Neuron (in vitro differentiated cells): ENCODE results near the gene PNMA5.
"Not testable (repeated sequence)": the region's sequence is repeated elsewhere in the genome, so short reads cannot be mapped to it uniquely, and the experiment has no call there.

Experiments used
- H2AFZ ChIP-seq: one replicate; pipeline ENCODE4 v1.6.1; 2013; ENCODE audit warnings: low read depth, mild to moderate bottlenecking, inconsistent platforms, low read length, moderate library complexity
- H3K27me3 ChIP-seq: one replicate; pipeline ENCODE4 v1.6.1; 2013; ENCODE audit warnings: low read length; ENCODE audit not compliant: insufficient read depth
- H3K36me3 ChIP-seq: one replicate; pipeline ENCODE4 v1.6.1; 2013; ENCODE audit warnings: low read length; ENCODE audit not compliant: insufficient read depth
- H3K4me1 ChIP-seq: one replicate; pipeline ENCODE4 v1.6.1; 2013; ENCODE audit warnings: low read length; ENCODE audit not compliant: insufficient read depth
- H3K4me3 ChIP-seq: 2 replicates; pipeline ENCODE4 v1.5.1; 2013; ENCODE audit warnings: mild to moderate bottlenecking, low read length, moderate library complexity
- H3K9me3 ChIP-seq: one replicate; pipeline ENCODE4 v1.6.1; 2013; ENCODE audit warnings: low read length

PNMA5 gene

GRCh38 chrX:152991123-152991522 is 2.8 kb downstream of the PNMA5 start:
- no peak overlapping the region for H3K4me3 ChIP-seq
- peaks cover 4% of the 10 kb centered on the region for H3K4me1 ChIP-seq
- H3K36me3 ChIP-seq = no peaks in the 10 kb centered on the region
- H3K27me3 ChIP-seq = peaks cover 9% of the 10 kb centered on the region
- no peak overlapping the region for H2AFZ ChIP-seq
- H3K9me3 ChIP-seq = no peaks in the 10 kb centered on the region

DNA sequence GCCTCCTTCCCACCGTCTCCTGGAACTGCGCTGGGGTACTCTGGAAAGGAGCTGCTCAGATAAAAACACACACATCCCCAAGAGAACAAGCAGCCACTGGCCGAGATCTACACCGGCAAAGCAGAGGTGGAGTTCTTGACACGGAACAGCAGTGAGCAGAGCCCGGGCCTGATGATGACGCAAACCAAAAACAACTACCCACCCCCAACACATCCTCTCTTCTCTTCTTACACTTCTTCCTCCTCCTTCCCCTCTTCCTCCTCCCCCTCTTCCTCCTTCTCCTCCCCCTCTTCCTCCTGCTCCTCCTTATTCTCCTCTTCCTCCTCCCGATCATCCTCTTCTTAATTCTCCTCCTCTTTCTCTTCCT is 4.6 kb downstream of the PNMA5 start:
- peaks cover 4% of the 10 kb centered on the region for H3K4me1 ChIP-seq
- H2AFZ ChIP-seq = no peak overlapping the region
- H3K36me3 ChIP-seq = no peaks in the 10 kb centered on the region
- H3K4me3 ChIP-seq = no peak overlapping the region
- H3K9me3 ChIP-seq = no peaks in the 10 kb centered on the region
- H3K27me3 ChIP-seq = peaks cover 9% of the 10 kb centered on the region

- H3K36me3 ChIP-seq = no peaks in the 10 kb centered on the region
- no peak overlapping the region for H2AFZ ChIP-seq
- H3K4me1 ChIP-seq = peaks cover 4% of the 10 kb centered on the region
- H3K9me3 ChIP-seq = no peaks in the 10 kb centered on the region
- H3K4me3 ChIP-seq = no peak overlapping the region
- H3K27me3 ChIP-seq = peaks cover 9% of the 10 kb centered on the region
These were observed 5.2 kb downstream of the PNMA5 start for GRCh38 chrX:152988536-152989291.

DNA sequence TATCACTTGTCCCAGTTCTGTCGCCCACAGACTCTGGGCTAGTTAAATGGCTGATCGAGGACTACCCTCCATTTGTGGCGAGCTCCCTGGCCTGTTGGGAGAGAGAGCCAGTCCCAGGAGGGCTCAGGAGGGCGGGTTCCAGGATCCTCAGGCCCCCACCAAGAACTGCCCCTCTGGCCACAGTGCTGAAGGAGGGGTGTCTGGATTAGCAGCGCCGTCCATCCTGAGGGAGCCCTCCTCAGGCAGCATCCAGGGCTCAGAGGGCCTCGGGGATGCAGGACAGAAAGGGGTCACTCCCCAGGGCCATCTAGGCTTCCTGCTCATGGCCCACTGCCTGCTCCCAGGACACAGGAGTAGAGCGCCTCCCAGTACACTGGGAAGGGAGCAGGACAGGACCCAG is 6.1 kb downstream of the PNMA5 start:
- Histone ChIP-seq H3K9me3 (no peaks in the 10 kb centered on the region), H3K27me3 (peaks cover 10% of the 10 kb centered on the region), H3K36me3 (no peaks in the 10 kb centered on the region), H3K4me1 (peaks cover 4% of the 10 kb centered on the region), H3K4me3 (no peak overlapping the region), H2AFZ (no peak overlapping the region)

DNA sequence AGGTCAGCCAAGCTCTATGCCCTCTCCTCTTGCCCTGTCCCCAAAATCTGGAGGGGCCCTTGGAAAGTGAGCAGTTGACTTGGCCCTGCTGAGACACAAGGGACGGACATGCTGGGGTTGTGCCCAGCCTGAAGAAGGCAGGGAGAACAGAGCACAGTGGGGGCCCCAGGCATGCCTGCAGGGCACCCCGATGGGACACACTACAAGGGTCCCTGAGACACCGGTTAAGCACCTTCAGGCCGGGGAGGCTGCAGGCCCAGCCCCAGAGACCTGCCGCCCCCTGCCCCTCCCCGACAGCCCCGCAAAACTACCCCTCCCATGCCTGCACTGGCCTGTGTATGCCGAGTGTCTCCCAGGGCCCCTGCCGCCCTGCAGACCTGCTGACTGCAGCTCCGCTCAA is 6.8 kb downstream of the PNMA5 start:
- not testable (repeated sequence) for H3K4me3 ChIP-seq, H3K4me1 ChIP-seq, H3K9me3 ChIP-seq, H3K36me3 ChIP-seq, H2AFZ ChIP-seq
- peaks cover 15% of the 10 kb centered on the region for H3K27me3 ChIP-seq

DNA sequence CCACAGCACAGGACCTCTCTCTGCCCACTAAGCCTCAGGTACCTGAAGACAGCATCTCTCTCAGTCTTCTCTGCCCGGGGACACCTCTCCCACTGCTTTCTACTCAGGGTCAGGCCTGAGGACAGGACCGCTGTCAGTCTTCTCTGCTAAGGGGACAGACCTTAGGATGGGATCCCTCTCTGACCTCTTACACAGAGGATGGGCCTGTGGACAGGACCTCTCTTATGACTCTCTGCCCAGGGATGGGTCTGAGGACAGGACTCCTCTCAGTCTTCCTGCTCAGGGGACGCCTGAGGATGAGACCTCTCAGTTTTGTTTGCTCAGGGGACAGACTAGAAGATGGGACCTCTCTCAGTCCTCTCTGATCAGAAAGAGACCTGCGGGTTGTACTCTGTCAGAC is 8.5 kb downstream of the PNMA5 start:
- not testable (repeated sequence) for H3K4me3 ChIP-seq, H3K9me3 ChIP-seq, H2AFZ ChIP-seq, H3K36me3 ChIP-seq, H3K4me1 ChIP-seq
- H3K27me3 ChIP-seq = peaks cover 10% of the 10 kb centered on the region

DNA sequence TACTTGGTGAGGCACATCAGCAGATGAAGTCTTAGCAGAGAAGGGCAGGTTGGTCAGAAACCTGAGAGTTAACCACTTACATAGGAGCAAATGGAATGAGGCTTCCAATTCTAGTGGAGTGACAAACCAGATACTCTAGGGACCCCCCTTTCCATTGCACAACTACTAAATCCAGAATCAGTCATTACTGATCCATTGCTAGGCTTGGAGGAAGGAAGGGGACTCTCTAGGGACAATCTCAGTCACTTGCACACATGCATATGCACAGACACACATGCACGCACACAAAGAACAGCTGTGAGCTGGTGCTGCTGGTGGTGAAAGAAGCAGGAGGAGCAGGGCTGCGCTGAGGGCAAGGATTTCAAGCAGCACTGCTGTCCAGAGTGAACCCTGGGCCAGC is 25.7 kb downstream of the PNMA5 start:
- H3K36me3 ChIP-seq = no peaks in the 10 kb centered on the region
- H3K27me3 ChIP-seq = peaks cover 11% of the 10 kb centered on the region
- no peaks in the 10 kb centered on the region for H3K9me3 ChIP-seq
- H3K4me1 ChIP-seq = no peaks in the 10 kb centered on the region
- H2AFZ ChIP-seq = no peak overlapping the region
- no peak overlapping the region for H3K4me3 ChIP-seq

DNA sequence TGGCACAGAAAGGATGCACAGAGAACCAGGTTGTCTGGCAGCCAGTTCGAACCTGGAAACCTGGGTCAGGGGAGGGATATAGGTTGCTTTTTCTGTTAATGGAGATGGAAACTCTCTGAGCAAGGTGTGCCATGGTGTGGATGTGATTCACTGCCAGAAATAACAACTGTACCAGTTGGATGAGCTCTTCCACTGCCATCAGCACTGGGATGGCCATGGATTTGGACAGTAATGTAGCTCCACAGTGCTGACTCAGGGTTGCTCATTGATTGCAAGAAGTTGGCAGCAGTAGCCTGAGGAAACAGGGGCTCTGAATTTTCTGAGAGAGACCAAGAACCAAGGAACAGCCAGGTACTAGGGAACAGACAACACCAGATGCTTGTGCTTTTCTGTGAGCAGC is 33.8 kb downstream of the PNMA5 start:
- H3K4me1 ChIP-seq = no peaks in the 10 kb centered on the region
- no peak overlapping the region for H2AFZ ChIP-seq
- H3K4me3 ChIP-seq = no peak overlapping the region
- H3K27me3 ChIP-seq = peaks cover 6% of the 10 kb centered on the region
- no peaks in the 10 kb centered on the region for H3K36me3 ChIP-seq
- no peaks in the 10 kb centered on the region for H3K9me3 ChIP-seq

- Histone ChIP-seq H3K9me3 (no peaks in the 10 kb centered on the region), H2AFZ (no peak overlapping the region), H3K4me1 (no peaks in the 10 kb centered on the region), H3K36me3 (no peaks in the 10 kb centered on the region), H3K27me3 (peaks cover 6% of the 10 kb centered on the region), H3K4me3 (no peak overlapping the region)
These were observed 34.3 kb downstream of the PNMA5 start for GRCh38 chrX:152959626-152960025.

GRCh38 chrX:152958524-152959465 is 35.1 kb downstream of the PNMA5 start:
- H2AFZ ChIP-seq = peak overlapping the region; percentile 12
- no peaks in the 10 kb centered on the region for H3K9me3 ChIP-seq

GRCh38 chrX:152958047-152958446 is 35.9 kb downstream of the PNMA5 start:
- Histone ChIP-seq H3K4me1 (no peaks in the 10 kb centered on the region), H3K36me3 (no peaks in the 10 kb centered on the region), H2AFZ (no peak overlapping the region), H3K4me3 (no peak overlapping the region), H3K9me3 (no peaks in the 10 kb centered on the region), H3K27me3 (peaks cover 2% of the 10 kb centered on the region)

More at GRCh38 chrX:152958524-152959465, 35.1 kb downstream of the PNMA5 start:
- no peaks in the 10 kb centered on the region for H3K36me3 ChIP-seq
- peaks cover 2% of the 10 kb centered on the region for H3K27me3 ChIP-seq
- no peak overlapping the region for H3K4me3 ChIP-seq
- no peaks in the 10 kb centered on the region for H3K4me1 ChIP-seq

DNA sequence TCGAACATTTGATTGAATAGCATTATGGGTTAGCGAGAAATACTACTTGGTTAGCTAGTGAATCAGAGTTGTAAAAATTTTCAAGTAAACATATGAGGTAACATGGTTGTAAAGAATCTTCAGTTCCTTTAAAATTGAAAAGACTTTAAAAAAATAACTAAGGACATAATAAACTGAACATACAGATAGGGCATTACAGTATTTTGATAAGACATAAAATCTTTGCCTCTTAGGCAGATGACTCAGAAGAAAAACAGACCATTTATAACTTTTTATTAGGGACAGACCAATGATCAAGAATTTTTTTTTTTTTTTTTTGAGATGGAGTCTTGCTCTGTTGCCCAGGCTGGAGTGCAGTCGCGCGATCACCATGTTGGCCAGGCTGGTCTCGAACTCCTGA is 43.1 kb downstream of the PNMA5 start:
- Histone ChIP-seq H2AFZ (no peak overlapping the region), H3K4me1 (no peaks in the 10 kb centered on the region), H3K27me3 (peaks cover 8% of the 10 kb centered on the region), H3K9me3 (no peaks in the 10 kb centered on the region), H3K36me3 (no peaks in the 10 kb centered on the region), H3K4me3 (no peak overlapping the region)

- Histone ChIP-seq H3K36me3 (no peaks in the 10 kb centered on the region), H3K27me3 (peaks cover 6% of the 10 kb centered on the region), H3K4me1 (no peaks in the 10 kb centered on the region), H3K9me3 (no peaks in the 10 kb centered on the region), H3K4me3 (no peak overlapping the region), H2AFZ (no peak overlapping the region)
These were observed 44.8 kb downstream of the PNMA5 start for GRCh38 chrX:152949114-152949513.
